ENCODE data around the gene LGR4. TPM values are rescaled to one million over a fixed set of nuclear protein-coding genes. Genes with fewer than 3 reads are reported as not detected.

Gene LGR4
- total and polyA plus RNA-seq, 2 donors (not counting 1 experiment from before 2014, with no cell fraction given): 0.92 to 3.3 TPM

GRCh38 chr11:27395556-27396258 is 76.9 kb downstream of the LGR4 start:
- Histone ChIP-seq H3K4me3 (ENCODE audit: control extremely low read depth in 1 of 5, extremely low read depth in 1 of 5, insufficient read depth in 1 of 5, low read depth in 2 of 5, low read length in 4 of 5) (no peak overlapping the region), H3K27ac (ENCODE audit: low read length in 2 of 2) (no peak overlapping the region), H3K36me3 (replicated peaks in 1 of 2; ENCODE audit: control extremely low read depth in 1 of 2, control insufficient read depth in 1 of 2, extremely low read depth in 1 of 2, insufficient read depth in 2 of 2, low read length in 1 of 2) (no peaks in the 10 kb centered on the region), H2AFZ (ENCODE audit: insufficient read depth, low read depth, low read length, poor library complexity, severe bottlenecking) (no peak overlapping the region), H3K27me3 (replicated peaks in 1 of 4; ENCODE audit: control extremely low read depth in 1 of 4, control insufficient read depth in 3 of 4, insufficient read depth in 4 of 4, low read length in 3 of 4) (no peaks in the 10 kb centered on the region), H4K20me1 (ENCODE audit: control insufficient read depth, insufficient read depth, low read length, poor library complexity, severe bottlenecking) (no peaks in the 10 kb centered on the region), H3K4me2 (replicated peaks; ENCODE audit: low read depth, low read length, poor library complexity, severe bottlenecking) (no peak overlapping the region), H3K79me2 (ENCODE audit: control insufficient read depth, insufficient read depth, low read length) (no peaks in the 10 kb centered on the region), H3K9ac (ENCODE audit: low read length) (no peak overlapping the region), H3K4me1 (ENCODE audit: control insufficient read depth in 2 of 2, insufficient read depth in 2 of 2, low read length in 2 of 2) (no peaks in the 10 kb centered on the region), H3K9me3 (ENCODE audit: control extremely low read depth in 1 of 3, control insufficient read depth in 2 of 3, insufficient read depth in 1 of 3, low read length in 2 of 3) (no peaks in the 10 kb centered on the region)
- Mint-ChIP-seq H3K4me1 (no peaks in the 10 kb centered on the region), H3K9me3 (ENCODE audit: insufficient read depth) (no peaks in the 10 kb centered on the region), H3K4me3 (no peak overlapping the region), H3K27me3 (no peaks in the 10 kb centered on the region), H3K27ac (no peak overlapping the region)
- ChIA-PET CTCF (interaction anchor here (1.4 kb wide), 1 partner anchor 25 kb away, joined by 4 read pairs; no protein-coding TSS in a partner anchor), POLR2A (no interaction called here)
- WGBS (ENCODE audit: insufficient coverage): 100% methylated on average over 3 of the region's 7 CpGs
- intact Hi-C loops (cut with micrococcal nuclease): no loop called here
- ATAC-seq (ENCODE audit: low read depth) (no peak), DNase-seq (no peak)
- TF ChIP-seq CTCF (IDR thresholded peaks at IDR 0.05) (no peak), EZH2 (IDR thresholded peaks at IDR 0.05; ENCODE audit: borderline replicate concordance, insufficient read depth, low read depth, low read length, poor library complexity, severe bottlenecking) (no peak)

DNA sequence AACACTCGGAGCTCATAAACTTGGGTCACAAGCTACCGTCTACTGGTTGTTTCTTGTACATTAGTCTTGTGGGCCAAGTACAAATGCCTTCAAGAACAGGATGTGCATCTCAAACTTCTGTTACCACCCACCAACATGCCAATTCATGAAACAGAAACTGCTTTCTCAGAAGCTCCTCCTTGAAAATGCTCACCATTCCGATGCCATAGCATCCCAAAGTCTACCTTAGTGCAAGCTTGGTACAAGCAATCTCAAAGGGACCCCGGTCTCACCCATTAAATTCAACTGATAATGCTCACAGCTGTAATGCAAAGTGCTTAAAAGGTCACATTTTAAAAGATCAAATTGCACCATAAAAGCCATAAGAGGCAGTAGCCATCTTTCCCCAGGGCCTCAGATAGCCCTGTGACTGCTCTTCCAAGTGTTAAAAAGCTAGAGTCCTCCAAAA is 77.8 kb downstream of the LGR4 start:
- H3K9me3 Mint-ChIP-seq (ENCODE audit: insufficient read depth): no peaks in the 10 kb centered on the region
- ATAC-seq (ENCODE audit: low read depth) (no peak), DNase-seq (no peak)
- 89% methylated on average over 4 of the region's 4 CpGs for WGBS (ENCODE audit: insufficient coverage)
- no peak overlapping the region for H3K4me3 Mint-ChIP-seq
- ChIA-PET POLR2A (no interaction called here), CTCF (interaction anchor here (1.4 kb wide), 1 partner anchor 26 kb away, joined by 4 read pairs; no protein-coding TSS in a partner anchor)
- H2AFZ ChIP-seq (ENCODE audit: insufficient read depth, low read depth, low read length, poor library complexity, severe bottlenecking): no peak overlapping the region
- H3K4me1 ChIP-seq (ENCODE audit: control insufficient read depth in 2 of 2, insufficient read depth in 2 of 2, low read length in 2 of 2): no peaks in the 10 kb centered on the region
- no peak overlapping the region for H3K4me3 ChIP-seq (ENCODE audit: control extremely low read depth in 1 of 5, extremely low read depth in 1 of 5, insufficient read depth in 1 of 5, low read depth in 2 of 5, low read length in 4 of 5)
- no peak overlapping the region for H3K27ac ChIP-seq (ENCODE audit: low read length in 2 of 2)
- no peaks in the 10 kb centered on the region for H3K27me3 Mint-ChIP-seq
- TF ChIP-seq CTCF (IDR thresholded peaks at IDR 0.05) (no peak), EZH2 (IDR thresholded peaks at IDR 0.05; ENCODE audit: borderline replicate concordance, insufficient read depth, low read depth, low read length, poor library complexity, severe bottlenecking) (no peak)
- no peaks in the 10 kb centered on the region for H3K36me3 ChIP-seq (replicated peaks in 1 of 2; ENCODE audit: control extremely low read depth in 1 of 2, control insufficient read depth in 1 of 2, extremely low read depth in 1 of 2, insufficient read depth in 2 of 2, low read length in 1 of 2)
- no peaks in the 10 kb centered on the region for H3K27me3 ChIP-seq (replicated peaks in 1 of 4; ENCODE audit: control extremely low read depth in 1 of 4, control insufficient read depth in 3 of 4, insufficient read depth in 4 of 4, low read length in 3 of 4)
- no peaks in the 10 kb centered on the region for H3K4me1 Mint-ChIP-seq
- H3K27ac Mint-ChIP-seq: no peak overlapping the region
- H4K20me1 ChIP-seq (ENCODE audit: control insufficient read depth, insufficient read depth, low read length, poor library complexity, severe bottlenecking): no peaks in the 10 kb centered on the region
- H3K79me2 ChIP-seq (ENCODE audit: control insufficient read depth, insufficient read depth, low read length): no peaks in the 10 kb centered on the region
- H3K9me3 ChIP-seq (ENCODE audit: control extremely low read depth in 1 of 3, control insufficient read depth in 2 of 3, insufficient read depth in 1 of 3, low read length in 2 of 3): no peaks in the 10 kb centered on the region
- intact Hi-C loops (cut with micrococcal nuclease): no loop called here
- no peak overlapping the region for H3K4me2 ChIP-seq (replicated peaks; ENCODE audit: low read depth, low read length, poor library complexity, severe bottlenecking)
- no peak overlapping the region for H3K9ac ChIP-seq (ENCODE audit: low read length)
